Spleen (tissue), 7 donors: Measurements from ENCODE around the gene SPOP.

Source experiments
- POLR2AphosphoS5 ChIP-seq, 3 donors: sonication (generic); formaldehyde crosslinking; IDR thresholded peaks; one replicate each; pipeline ENCODE4 v1.5.1; 2017; ENCODE audit warnings: antibody characterized with exemption in 3 of 3
- TF ChIP-seq, protein P1 (sequence below), 11 experiments: fragments of 200-600 bp in 7 of 11; fragments of 450-650 bp in 4 of 11; sonication (generic) in 4 of 11; IDR thresholded peaks in 8 of 11; conservative IDR thresholded peaks in 3 of 11; 1 replicate in 7 of 11; 2 replicates in 4 of 11; pipeline versions ENCODE4 v1.4.0 to v1.8.0; 2016 to 2021; ENCODE audit warnings: antibody characterized with exemption in 11 of 11, inconsistent platforms in 4 of 11, mild to moderate bottlenecking in 1 of 11
- donor health status: DM: no; HTN: no; CAD: no; lungs with moderate emphysema.
- donor health status: DM: no; HTN: no; CAD: no.
- donor health status: DM: no; HTN: no; CAD: no.

DNA sequence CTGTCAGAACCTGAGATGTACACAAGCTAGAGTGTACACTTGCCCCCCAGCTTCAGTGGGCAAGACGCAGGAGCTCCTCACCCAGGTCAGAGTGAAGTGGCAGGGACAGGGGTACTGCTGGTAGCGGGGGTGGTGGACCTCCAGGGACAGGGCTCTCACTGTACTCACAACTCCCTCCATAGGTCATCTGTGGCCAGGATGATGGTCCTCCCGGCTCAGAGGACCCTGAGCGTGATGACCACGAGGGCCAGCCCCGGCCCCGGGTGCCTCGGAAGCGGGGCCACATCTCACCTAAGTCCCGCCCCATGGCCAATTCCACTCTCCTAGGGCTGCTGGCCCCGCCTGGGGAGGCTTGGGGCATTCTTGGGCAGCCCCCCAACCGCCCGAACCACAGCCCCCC is 99.5 kb downstream of the SPOP start:
- TF ChIP-seq, protein P1, sequence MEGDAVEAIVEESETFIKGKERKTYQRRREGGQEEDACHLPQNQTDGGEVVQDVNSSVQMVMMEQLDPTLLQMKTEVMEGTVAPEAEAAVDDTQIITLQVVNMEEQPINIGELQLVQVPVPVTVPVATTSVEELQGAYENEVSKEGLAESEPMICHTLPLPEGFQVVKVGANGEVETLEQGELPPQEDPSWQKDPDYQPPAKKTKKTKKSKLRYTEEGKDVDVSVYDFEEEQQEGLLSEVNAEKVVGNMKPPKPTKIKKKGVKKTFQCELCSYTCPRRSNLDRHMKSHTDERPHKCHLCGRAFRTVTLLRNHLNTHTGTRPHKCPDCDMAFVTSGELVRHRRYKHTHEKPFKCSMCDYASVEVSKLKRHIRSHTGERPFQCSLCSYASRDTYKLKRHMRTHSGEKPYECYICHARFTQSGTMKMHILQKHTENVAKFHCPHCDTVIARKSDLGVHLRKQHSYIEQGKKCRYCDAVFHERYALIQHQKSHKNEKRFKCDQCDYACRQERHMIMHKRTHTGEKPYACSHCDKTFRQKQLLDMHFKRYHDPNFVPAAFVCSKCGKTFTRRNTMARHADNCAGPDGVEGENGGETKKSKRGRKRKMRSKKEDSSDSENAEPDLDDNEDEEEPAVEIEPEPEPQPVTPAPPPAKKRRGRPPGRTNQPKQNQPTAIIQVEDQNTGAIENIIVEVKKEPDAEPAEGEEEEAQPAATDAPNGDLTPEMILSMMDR (IDR thresholded peaks at IDR 0.05 in 8 of 11, conservative IDR thresholded peaks at IDR 0.05 in 3 of 11): no peak
- no peak for TF ChIP-seq POLR2AphosphoS5 (IDR thresholded peaks at IDR 0.05)
